Stomach (tissue), 4 donors: ENCODE results near the gene ANKLE2.

Source experiments
- POLR2A ChIP-seq, 4 donors: fragments of 450-650 bp; IDR thresholded peaks; one replicate each; pipeline ENCODE4 v1.6.1; 2016; ENCODE audit warnings: antibody characterized with exemption in 4 of 4, control low read depth in 2 of 4, mild to moderate bottlenecking in 1 of 4, moderate library complexity in 1 of 4
- TF ChIP-seq, protein P1 (sequence below), 7 experiments: fragments of 450-650 bp in 4 of 7; fragments of 200-600 bp in 3 of 7; sonication (generic) in 3 of 7; IDR thresholded peaks; one replicate each; pipeline ENCODE4 v1.5.1; 2016 to 2019; ENCODE audit warnings: antibody characterized with exemption in 7 of 7, control low read depth in 2 of 7, mild to moderate bottlenecking in 1 of 7

DNA sequence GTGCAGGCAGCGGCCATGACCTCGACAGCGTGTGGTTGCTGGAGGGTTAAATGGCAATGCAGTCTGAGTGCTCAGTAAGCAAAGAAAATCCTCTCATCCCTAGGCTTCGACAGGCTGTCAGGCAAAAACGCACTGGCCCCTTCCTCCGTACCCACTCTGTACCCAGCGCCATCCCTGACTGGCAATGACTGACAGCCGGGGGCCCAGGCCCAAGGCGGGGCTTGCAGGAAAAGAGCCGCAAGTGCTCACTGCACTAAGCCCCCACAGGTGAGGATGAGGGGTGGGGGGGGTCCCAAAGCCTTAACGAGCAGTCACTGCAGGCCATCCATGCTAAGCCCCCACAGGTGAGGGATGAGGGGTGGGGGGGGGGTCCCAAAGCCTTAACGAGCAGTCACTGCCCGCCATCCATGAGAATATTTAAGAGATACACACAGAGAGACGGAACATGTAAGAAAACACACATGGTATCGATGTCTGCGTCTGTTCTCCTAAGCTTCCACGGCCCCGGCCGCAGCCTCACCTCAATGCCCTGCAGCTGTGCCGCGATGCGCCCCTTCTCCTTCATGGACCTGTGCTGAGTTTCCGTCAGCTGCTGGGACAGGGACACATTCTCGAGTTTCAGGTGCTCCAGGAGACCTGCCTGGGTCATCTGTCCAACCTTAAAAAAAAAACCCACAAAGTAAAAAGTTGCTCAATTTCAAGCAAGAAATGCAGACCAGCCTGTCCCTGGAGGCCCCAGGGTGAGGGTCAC is 36.4 kb upstream of the ANKLE2 start:
- TF ChIP-seq, protein P1, sequence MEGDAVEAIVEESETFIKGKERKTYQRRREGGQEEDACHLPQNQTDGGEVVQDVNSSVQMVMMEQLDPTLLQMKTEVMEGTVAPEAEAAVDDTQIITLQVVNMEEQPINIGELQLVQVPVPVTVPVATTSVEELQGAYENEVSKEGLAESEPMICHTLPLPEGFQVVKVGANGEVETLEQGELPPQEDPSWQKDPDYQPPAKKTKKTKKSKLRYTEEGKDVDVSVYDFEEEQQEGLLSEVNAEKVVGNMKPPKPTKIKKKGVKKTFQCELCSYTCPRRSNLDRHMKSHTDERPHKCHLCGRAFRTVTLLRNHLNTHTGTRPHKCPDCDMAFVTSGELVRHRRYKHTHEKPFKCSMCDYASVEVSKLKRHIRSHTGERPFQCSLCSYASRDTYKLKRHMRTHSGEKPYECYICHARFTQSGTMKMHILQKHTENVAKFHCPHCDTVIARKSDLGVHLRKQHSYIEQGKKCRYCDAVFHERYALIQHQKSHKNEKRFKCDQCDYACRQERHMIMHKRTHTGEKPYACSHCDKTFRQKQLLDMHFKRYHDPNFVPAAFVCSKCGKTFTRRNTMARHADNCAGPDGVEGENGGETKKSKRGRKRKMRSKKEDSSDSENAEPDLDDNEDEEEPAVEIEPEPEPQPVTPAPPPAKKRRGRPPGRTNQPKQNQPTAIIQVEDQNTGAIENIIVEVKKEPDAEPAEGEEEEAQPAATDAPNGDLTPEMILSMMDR (IDR thresholded peaks at IDR 0.05): no peak
- no peak for TF ChIP-seq POLR2A (IDR thresholded peaks at IDR 0.05)
